SK-N-SH treated with all-trans-retinoic acid at 6 μM for 48 hours (cell line): ENCODE measurements around the gene DAGLA.

Experiments
- ATAC-seq: fragments of 200-7000 bp; cut with Tn5 transposase; 3 replicates; pipeline ENCODE4 v1.9.1; 2020; ENCODE audit warnings: mild to moderate bottlenecking, moderate library complexity
- ARNTL ChIP-seq: fragments of 450-650 bp; formaldehyde crosslinking; IDR thresholded peaks from 2 replicates; pipeline ENCODE4 v1.5.0; 2020; ENCODE audit warnings: low read depth, mild to moderate bottlenecking, moderate library complexity, borderline replicate concordance
- BACH2 ChIP-seq: fragments of 250-450 bp; sonication (Bioruptor Pico); IDR thresholded peaks from 2 replicates; pipeline ENCODE4 v1.9.0; 2021; ENCODE audit warnings: mild to moderate bottlenecking, borderline replicate concordance
- CSDC2 ChIP-seq: fragments of 250-450 bp; sonication (Bioruptor Pico); IDR thresholded peaks from 2 replicates; pipeline ENCODE4 v1.5.0; 2020; ENCODE audit warnings: mild to moderate bottlenecking, moderate library complexity
- ISL1 ChIP-seq: fragments of 250-450 bp; sonication (Bioruptor Pico); IDR thresholded peaks from 2 replicates; pipeline ENCODE4 v2.1.2; 2022; ENCODE audit warnings: mild to moderate bottlenecking, moderate library complexity
- PPARA ChIP-seq: fragments of 250-450 bp; sonication (Bioruptor Pico); IDR thresholded peaks from 2 replicates; pipeline ENCODE4 v1.5.0; 2020; ENCODE audit warnings: mild to moderate bottlenecking, borderline replicate concordance
- SNAI2 ChIP-seq: fragments of 250-450 bp; sonication (Bioruptor Pico); IDR thresholded peaks from 2 replicates; pipeline ENCODE4 v1.5.0; 2020; ENCODE audit warnings: mild to moderate bottlenecking, moderate library complexity
- TOX ChIP-seq: fragments of 250-450 bp; sonication (Bioruptor Pico); IDR thresholded peaks from 2 replicates; pipeline ENCODE4 v1.8.0; 2021; ENCODE audit warnings: mild to moderate bottlenecking, moderate library complexity, borderline replicate concordance
- ZC3H10 ChIP-seq: fragments of 250-450 bp; sonication (Bioruptor Pico); IDR thresholded peaks from 2 replicates; pipeline ENCODE4 v1.5.1; 2021; ENCODE audit warnings: mild to moderate bottlenecking, moderate library complexity
- ZFP3 ChIP-seq: fragments of 250-450 bp; sonication (Bioruptor Pico); IDR thresholded peaks from 2 replicates; pipeline ENCODE4 v1.5.0; 2020; ENCODE audit warnings: mild to moderate bottlenecking, moderate library complexity
- ZNF565 ChIP-seq: fragments of 450-650 bp; formaldehyde crosslinking; conservative IDR thresholded peaks from 2 replicates; pipeline ENCODE4 v1.5.0; 2020; ENCODE audit warnings: low read depth, mild to moderate bottlenecking, moderate library complexity
- ZNF70 ChIP-seq: fragments of 450-650 bp; formaldehyde crosslinking; IDR thresholded peaks from 2 replicates; pipeline ENCODE4 v1.5.0; 2020; ENCODE audit warnings: mild to moderate bottlenecking, moderate library complexity
- ZNF8 ChIP-seq: fragments of 450-650 bp; formaldehyde crosslinking; IDR thresholded peaks from 2 replicates; pipeline ENCODE4 v1.5.0; 2020; ENCODE audit warnings: mild to moderate bottlenecking, moderate library complexity
- TF ChIP-seq, protein P1 (sequence below): fragments of 250-450 bp; sonication (Bioruptor Pico); IDR thresholded peaks from 2 replicates; pipeline ENCODE4 v1.8.0; 2020; ENCODE audit warnings: mild to moderate bottlenecking, moderate library complexity, borderline replicate concordance
- TF ChIP-seq, protein P2 (sequence below): fragments of 250-450 bp; sonication (Bioruptor Pico); IDR thresholded peaks from 2 replicates; pipeline ENCODE4 v1.8.0; 2021; ENCODE audit warnings: low read depth, mild to moderate bottlenecking, moderate library complexity, borderline replicate concordance
- TF ChIP-seq, protein P3 (sequence below): fragments of 250-450 bp; sonication (Bioruptor Pico); IDR thresholded peaks from 2 replicates; pipeline ENCODE4 v1.5.1; 2020; ENCODE audit warnings: low read depth, mild to moderate bottlenecking, moderate library complexity
- TF ChIP-seq, protein P4 (sequence below): fragments of 250-450 bp; sonication (Bioruptor Pico); IDR thresholded peaks from 2 replicates; pipeline ENCODE4 v1.5.1; 2021; ENCODE audit warnings: mild to moderate bottlenecking, moderate library complexity
- TF ChIP-seq, protein P5 (sequence below): fragments of 250-450 bp; sonication (Bioruptor Pico); IDR thresholded peaks from 2 replicates; pipeline ENCODE4 v1.5.0; 2020; ENCODE audit warnings: mild to moderate bottlenecking, moderate library complexity

DAGLA gene

DNA sequence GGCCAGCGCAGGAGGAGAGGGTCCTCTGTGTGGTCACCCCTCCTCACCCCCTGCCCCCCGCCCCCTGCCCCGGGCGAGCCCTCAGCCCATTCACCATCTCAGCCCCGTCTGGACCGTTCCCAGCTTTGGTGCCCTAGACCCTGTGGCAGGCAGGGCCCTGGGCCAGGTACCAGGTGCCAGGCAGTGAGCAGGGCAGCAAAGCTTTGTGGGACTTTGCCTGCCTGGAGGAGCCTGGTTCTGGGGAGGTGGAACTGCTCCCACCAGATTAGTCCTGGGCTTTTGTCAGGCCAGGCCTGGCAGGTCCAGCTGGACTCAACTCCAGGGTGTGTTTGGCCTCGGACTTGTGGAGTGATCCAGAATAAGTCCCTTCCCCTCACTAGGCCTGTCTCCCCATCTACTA is 58.6 kb downstream of the DAGLA start (continued):
- TF ChIP-seq, protein P1, sequence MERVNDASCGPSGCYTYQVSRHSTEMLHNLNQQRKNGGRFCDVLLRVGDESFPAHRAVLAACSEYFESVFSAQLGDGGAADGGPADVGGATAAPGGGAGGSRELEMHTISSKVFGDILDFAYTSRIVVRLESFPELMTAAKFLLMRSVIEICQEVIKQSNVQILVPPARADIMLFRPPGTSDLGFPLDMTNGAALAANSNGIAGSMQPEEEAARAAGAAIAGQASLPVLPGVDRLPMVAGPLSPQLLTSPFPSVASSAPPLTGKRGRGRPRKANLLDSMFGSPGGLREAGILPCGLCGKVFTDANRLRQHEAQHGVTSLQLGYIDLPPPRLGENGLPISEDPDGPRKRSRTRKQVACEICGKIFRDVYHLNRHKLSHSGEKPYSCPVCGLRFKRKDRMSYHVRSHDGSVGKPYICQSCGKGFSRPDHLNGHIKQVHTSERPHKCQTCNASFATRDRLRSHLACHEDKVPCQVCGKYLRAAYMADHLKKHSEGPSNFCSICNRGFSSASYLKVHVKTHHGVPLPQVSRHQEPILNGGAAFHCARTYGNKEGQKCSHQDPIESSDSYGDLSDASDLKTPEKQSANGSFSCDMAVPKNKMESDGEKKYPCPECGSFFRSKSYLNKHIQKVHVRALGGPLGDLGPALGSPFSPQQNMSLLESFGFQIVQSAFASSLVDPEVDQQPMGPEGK = no peak
- TF ChIP-seq BACH2 (CRISPR knock-in tag) = no peak

DNA sequence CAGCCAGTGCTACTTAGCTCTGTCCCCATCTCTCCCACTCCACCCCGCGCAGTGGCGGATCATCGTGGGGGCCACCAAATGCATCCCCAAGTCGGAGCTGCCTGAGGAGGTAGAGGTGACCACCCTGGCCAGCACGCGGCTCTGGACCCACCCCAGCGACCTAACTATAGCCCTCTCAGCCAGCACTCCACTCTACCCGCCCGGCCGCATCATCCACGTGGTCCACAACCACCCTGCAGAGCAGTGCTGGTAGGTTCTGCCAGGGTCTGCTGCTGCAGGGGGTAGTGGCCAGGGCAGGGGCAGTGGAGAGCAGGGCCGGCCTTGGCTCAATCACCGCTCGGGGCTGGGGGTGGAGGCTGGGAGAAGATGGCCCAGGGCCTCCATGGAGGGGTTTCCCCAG is 59.2 kb downstream of the DAGLA start:
- no peak for TF ChIP-seq ZNF8
- TF ChIP-seq, protein P2, sequence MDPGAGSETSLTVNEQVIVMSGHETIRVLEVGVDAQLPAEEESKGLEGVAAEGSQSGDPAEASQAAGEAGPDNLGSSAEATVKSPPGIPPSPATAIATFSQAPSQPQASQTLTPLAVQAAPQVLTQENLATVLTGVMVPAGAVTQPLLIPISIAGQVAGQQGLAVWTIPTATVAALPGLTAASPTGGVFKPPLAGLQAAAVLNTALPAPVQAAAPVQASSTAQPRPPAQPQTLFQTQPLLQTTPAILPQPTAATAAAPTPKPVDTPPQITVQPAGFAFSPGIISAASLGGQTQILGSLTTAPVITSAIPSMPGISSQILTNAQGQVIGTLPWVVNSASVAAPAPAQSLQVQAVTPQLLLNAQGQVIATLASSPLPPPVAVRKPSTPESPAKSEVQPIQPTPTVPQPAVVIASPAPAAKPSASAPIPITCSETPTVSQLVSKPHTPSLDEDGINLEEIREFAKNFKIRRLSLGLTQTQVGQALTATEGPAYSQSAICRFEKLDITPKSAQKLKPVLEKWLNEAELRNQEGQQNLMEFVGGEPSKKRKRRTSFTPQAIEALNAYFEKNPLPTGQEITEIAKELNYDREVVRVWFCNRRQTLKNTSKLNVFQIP (CRISPR knock-in tag) = no peak
- TF ChIP-seq, protein P3, sequence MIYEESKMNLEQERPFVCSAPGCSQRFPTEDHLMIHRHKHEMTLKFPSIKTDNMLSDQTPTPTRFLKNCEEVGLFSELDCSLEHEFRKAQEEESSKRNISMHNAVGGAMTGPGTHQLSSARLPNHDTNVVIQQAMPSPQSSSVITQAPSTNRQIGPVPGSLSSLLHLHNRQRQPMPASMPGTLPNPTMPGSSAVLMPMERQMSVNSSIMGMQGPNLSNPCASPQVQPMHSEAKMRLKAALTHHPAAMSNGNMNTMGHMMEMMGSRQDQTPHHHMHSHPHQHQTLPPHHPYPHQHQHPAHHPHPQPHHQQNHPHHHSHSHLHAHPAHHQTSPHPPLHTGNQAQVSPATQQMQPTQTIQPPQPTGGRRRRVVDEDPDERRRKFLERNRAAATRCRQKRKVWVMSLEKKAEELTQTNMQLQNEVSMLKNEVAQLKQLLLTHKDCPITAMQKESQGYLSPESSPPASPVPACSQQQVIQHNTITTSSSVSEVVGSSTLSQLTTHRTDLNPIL (CRISPR knock-in tag) = no peak
- no peak for TF ChIP-seq ZNF70
- TF ChIP-seq, protein P4, sequence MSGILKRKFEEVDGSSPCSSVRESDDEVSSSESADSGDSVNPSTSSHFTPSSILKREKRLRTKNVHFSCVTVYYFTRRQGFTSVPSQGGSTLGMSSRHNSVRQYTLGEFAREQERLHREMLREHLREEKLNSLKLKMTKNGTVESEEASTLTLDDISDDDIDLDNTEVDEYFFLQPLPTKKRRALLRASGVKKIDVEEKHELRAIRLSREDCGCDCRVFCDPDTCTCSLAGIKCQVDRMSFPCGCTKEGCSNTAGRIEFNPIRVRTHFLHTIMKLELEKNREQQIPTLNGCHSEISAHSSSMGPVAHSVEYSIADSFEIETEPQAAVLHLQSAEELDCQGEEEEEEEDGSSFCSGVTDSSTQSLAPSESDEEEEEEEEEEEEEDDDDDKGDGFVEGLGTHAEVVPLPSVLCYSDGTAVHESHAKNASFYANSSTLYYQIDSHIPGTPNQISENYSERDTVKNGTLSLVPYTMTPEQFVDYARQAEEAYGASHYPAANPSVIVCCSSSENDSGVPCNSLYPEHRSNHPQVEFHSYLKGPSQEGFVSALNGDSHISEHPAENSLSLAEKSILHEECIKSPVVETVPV (CRISPR knock-in tag) = no peak
- ATAC-seq = no peak

DNA sequence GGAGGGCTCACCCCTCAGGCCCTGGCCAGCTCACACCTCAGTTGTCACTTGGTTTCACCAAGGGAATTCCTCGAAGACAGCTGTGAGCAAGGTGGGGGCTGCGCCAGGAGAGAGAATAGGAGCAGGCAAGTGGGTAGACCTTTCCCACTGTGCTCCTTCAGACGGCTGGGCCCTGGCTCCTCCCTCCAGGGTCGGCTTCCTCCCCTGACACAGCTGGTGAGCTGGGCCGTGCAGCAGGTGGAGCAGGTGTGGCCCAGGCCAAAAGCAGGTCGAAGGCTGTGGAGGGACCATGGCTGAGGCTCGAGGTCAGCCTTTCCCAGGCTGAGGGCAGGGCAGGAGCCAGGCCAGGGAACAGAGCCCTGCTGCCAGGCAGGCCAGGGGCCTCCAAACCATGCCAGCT is 59.8 kb downstream of the DAGLA start:
- TF ChIP-seq ZFP3 (CRISPR knock-in tag) = no peak
- TF ChIP-seq CSDC2 = no peak
- TF ChIP-seq, protein P2 (CRISPR knock-in tag) = no peak
- TF ChIP-seq, protein P1 = no peak
- TF ChIP-seq SNAI2 = no peak
- no peak for TF ChIP-seq ZNF8
- no peak for TF ChIP-seq ISL1
- TF ChIP-seq, protein P5, sequence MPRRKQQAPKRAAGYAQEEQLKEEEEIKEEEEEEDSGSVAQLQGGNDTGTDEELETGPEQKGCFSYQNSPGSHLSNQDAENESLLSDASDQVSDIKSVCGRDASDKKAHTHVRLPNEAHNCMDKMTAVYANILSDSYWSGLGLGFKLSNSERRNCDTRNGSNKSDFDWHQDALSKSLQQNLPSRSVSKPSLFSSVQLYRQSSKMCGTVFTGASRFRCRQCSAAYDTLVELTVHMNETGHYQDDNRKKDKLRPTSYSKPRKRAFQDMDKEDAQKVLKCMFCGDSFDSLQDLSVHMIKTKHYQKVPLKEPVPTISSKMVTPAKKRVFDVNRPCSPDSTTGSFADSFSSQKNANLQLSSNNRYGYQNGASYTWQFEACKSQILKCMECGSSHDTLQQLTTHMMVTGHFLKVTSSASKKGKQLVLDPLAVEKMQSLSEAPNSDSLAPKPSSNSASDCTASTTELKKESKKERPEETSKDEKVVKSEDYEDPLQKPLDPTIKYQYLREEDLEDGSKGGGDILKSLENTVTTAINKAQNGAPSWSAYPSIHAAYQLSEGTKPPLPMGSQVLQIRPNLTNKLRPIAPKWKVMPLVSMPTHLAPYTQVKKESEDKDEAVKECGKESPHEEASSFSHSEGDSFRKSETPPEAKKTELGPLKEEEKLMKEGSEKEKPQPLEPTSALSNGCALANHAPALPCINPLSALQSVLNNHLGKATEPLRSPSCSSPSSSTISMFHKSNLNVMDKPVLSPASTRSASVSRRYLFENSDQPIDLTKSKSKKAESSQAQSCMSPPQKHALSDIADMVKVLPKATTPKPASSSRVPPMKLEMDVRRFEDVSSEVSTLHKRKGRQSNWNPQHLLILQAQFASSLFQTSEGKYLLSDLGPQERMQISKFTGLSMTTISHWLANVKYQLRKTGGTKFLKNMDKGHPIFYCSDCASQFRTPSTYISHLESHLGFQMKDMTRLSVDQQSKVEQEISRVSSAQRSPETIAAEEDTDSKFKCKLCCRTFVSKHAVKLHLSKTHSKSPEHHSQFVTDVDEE (CRISPR knock-in tag) = no peak
- no peak for TF ChIP-seq ZC3H10 (CRISPR knock-in tag)
- no peak for TF ChIP-seq PPARA
- no peak for TF ChIP-seq TOX (CRISPR knock-in tag)
- TF ChIP-seq ARNTL = no peak
- no peak for TF ChIP-seq ZNF565
- ATAC-seq = no peak
